CD4-positive, alpha-beta T cell treated with Interleukin-1 beta for 1 hour (primary cell): ENCODE measurements around the gene KIAA1191.
"Not testable (repeated sequence)": the region's sequence is repeated elsewhere in the genome, so short reads cannot be mapped to it uniquely, and the experiment has no call there.

Experiments
- DNase-seq, 2 donors: peaks; one replicate each; pipeline ENCODE4 v3.0.0-alpha.2; 2020 to 2022

Gene KIAA1191

GRCh38 chr5:176305356-176305755, 56.2 kb downstream of the KIAA1191 start:
- not testable (repeated sequence) for DNase-seq
